ENCODE data around the gene MACROD2.

DNA sequence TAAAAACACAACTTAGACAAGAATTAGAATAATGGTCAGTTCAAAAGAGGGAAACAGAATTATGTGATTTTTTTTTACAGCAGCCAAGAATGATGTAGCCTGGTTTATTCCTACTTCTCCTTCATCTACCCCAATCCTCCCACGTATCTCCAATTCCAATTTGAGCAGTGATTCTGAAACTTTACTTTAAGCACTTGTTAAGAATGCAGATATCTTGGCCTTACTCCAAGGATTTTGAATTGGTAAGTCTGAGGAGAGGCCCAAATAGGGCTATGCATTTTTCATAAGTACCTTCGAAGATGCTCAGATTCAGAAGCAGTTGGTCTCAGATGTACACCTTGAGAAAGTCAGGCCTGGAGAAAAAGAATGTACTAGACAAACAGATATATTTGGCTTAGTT lies 575.5 kb downstream of the MACROD2 start:
- TF ChIP-seq, protein P1, sequence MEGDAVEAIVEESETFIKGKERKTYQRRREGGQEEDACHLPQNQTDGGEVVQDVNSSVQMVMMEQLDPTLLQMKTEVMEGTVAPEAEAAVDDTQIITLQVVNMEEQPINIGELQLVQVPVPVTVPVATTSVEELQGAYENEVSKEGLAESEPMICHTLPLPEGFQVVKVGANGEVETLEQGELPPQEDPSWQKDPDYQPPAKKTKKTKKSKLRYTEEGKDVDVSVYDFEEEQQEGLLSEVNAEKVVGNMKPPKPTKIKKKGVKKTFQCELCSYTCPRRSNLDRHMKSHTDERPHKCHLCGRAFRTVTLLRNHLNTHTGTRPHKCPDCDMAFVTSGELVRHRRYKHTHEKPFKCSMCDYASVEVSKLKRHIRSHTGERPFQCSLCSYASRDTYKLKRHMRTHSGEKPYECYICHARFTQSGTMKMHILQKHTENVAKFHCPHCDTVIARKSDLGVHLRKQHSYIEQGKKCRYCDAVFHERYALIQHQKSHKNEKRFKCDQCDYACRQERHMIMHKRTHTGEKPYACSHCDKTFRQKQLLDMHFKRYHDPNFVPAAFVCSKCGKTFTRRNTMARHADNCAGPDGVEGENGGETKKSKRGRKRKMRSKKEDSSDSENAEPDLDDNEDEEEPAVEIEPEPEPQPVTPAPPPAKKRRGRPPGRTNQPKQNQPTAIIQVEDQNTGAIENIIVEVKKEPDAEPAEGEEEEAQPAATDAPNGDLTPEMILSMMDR (IDR thresholded peaks at IDR 0.05 in 2 of 3, conservative IDR thresholded peaks at IDR 0.05 in 1 of 3; ENCODE audit: borderline replicate concordance in 1 of 3, insufficient read depth in 1 of 3, low read depth in 2 of 3, low read length in 2 of 3) = no peak
- TF ChIP-seq JUND (IDR thresholded peaks at IDR 0.05) (no peak), POLR2AphosphoS5 (IDR thresholded peaks at IDR 0.05; ENCODE audit: low read depth, low read length) (no peak), YY1 (IDR thresholded peaks at IDR 0.05; ENCODE audit: extremely low read depth, insufficient replicate concordance, low read depth, low read length) (no peak), RAD21 (IDR thresholded peaks at IDR 0.05; ENCODE audit: low read depth) (no peak), EGR1 (IDR thresholded peaks at IDR 0.05; ENCODE audit: low read depth) (no peak), EZH2phosphoT487 (IDR thresholded peaks at IDR 0.05; ENCODE audit: borderline replicate concordance) (no peak)

All from HCT116 (cell line).